GM21825 (cell line): Measurements from ENCODE around the gene SPANXD.
"Not testable (repeated sequence)": the region's sequence is repeated elsewhere in the genome, so short reads cannot be mapped to it uniquely, and the experiment has no call there.

ENCODE experiments used
- ATAC-seq: cut with Tn5 transposase; IDR thresholded peaks from one replicate; pipeline ENCODE4 v1.9.1; 2021; ENCODE audit warnings: mild to moderate bottlenecking, moderate library complexity; ENCODE audit not compliant: unreplicated experiment

Gene SPANXD, protein sequence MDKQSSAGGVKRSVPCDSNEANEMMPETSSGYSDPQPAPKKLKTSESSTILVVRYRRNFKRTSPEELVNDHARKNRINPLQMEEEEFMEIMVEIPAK

DNA sequence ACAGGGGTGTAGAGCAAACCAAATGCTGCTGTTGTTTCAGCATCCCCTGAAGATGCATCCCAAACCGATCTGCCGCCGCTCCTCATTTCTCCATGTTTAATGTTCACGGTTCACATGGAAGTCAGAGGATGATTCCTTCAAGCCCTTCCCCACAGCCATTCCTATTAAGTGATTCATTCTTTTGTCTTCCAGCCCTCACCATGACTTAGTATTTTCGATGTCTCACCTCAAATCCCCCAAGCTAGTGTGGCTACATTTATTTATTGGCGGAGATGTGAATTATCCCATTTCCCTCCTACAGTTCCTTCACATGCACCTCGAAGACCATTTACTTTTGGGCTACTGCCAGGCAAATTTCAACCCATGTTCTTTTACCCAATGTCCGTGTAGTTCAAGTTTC is at the start of gene SPANXD:
SPANXD (minus strand) TSS at position 101 of the 400 bp plus-strand sequence. CDS start 334 bp downstream, outside the sequence.
- not testable (repeated sequence) for ATAC-seq

DNA sequence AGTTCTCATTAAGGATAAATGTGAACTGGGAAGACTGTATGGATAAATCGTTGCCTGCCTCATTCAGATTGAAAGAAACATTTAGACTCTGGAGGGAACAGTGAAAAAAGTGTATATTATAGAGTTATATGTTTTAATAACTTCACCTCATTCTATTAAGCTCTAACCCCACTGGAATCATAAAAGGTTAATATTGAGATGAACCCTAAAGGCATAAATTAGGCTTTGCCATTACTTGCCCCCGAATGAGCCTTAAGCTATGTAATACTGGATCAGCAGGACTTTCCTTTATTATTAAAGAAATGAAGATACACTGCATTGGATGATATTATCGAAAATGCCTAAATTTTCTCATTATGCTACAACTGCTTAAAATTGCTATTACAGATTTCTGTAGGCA is 44.1 kb upstream of the SPANXD start:
- no peak for ATAC-seq

DNA sequence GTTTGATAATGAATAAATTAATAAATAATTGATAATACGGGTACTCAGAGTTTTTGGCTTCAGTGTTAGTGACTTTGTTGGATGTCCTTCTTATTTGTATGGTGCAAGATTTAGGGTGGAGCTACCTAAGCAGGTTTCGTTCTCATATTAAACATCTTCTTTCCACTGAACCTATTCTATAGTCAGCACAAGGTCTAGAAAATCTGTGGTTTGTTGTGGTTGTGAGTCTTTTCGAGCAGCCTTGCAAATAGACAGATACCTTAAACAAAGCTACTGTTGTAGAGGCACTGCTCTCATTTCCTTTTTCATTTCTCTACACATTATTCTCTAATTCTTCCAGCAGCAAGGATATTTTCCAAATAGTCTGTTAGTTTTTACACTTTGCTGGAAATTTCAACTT is 38.1 kb upstream of the SPANXD start:
- no peak for ATAC-seq

GRCh38 chrX:141733371-141733770 is 34.8 kb upstream of the SPANXD start:
- no peak for ATAC-seq

DNA sequence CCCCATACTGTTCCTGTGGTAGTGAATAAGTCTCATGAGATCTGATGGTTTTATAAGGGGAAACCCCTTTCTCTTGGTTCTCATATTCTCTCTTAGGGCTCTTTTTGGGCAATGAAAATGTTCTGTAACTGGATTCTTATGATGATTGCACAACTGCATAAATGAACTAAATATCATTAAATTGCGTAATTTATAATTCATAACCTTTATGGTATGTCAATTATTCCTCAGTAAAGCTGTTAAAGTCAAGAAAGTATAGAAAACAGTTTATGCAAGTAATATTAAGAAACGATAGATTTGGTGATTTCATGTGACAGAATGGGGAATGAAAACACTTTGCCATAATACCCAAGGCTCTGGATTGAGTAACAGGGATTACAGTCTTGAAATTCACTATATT is 33.5 kb upstream of the SPANXD start:
- no peak for ATAC-seq

GRCh38 chrX:141724186-141724585 is 25.6 kb upstream of the SPANXD start:
- no peak for ATAC-seq

DNA sequence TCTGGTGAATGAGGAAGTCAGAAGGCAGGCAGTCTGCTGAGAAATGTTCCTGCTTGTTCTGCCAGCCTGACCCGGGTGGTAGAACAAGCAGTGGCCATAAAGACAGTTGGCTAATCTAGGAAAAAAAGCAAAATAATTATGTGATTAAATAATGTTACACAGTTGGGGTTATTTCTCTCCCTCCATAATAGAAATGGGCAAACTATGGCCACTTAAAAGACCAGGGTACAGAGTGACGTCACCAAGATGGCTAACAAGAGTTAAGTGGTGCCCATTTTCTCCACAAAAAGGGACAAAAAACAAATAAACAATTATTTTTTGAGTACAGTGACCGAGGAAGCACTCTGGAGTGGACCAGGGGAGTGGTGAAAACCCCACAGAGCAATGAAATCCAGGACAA is 16.1 kb upstream of the SPANXD start:
- no peak for ATAC-seq

DNA sequence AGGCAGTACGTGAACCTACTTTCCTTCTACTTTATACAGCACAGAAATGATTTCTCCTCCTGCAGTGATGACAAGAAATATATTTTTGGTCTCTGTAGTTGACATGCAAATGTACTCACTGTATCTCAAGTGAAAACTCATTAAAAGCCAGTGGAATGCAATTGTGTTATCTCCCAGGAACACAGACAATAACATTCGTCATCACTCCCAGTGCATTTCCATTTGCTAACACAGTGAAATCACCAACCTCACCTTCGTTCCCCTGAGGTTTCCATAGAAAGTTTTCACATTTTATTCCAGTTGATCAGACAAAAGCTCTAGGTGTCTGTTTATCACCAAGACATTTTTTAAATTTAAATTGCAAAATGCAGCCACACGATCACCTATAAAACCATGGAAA is 2.5 kb upstream of the SPANXD start:
- ATAC-seq, result no peak

DNA sequence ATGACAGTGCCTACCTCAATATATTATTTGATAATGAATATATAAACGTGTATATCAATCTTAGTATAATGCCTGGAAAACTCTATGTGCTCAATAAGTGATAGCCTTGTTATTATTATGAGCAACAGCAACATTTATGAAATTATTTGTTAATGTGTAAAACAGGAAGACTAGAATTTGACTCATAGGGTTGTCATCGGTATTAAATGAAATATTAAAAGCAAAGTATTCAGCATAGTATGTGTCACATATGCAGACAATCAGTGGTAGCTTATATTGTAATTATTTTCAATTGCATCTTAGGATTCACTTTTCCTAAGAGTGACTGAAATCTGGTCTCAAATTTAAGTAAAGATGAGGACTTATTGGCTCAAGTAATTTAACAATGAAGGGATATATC is 24.6 kb downstream of the SPANXD start:
- ATAC-seq, result no peak

GRCh38 chrX:141669689-141670088 is 28.9 kb downstream of the SPANXD start:
- ATAC-seq, result no peak

DNA sequence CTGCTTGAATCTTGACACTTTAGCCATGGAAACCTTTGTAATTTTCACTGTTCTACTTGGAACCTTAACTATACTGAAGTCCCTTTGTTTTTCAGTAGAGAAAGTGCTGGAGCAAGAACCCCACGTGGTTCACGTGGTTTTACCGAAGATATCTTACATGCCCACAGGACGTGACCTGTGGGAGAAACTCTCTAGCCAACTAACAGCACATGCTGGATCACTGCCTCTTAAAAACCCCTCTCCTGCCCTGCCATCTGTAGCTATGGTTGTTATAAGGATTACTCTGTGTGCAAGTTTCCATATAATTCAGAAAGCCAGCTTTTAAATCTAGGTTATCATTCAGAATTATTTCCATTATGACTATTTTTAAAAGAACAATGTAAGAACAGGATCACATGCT is 30.2 kb downstream of the SPANXD start:
- no peak for ATAC-seq

GRCh38 chrX:141662781-141663180 is 35.8 kb downstream of the SPANXD start:
- ATAC-seq, result no peak

DNA sequence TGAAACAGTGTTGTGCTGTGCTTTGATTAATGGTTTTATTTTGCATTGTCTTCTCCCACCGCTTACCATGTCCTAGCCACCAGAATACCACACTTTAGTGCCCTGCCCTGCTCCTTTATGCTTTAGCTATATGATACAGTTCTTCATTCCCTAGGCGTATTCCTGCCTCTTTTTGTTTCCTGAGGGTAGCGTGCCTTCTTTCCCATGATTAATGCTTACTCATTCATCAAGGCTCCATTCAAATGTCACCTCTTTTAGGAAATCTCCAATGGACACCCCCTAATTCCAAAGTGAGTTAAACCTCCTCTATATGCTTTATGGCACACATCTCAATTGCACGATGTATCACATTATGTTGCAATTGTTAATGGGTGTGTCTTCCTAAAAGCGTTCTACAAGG is 46.3 kb downstream of the SPANXD start:
- ATAC-seq, result no peak
